Measurements from ENCODE around the gene DAGLB.

The DAGLB gene

GRCh38 chr7:6367701-6368211, 80.0 kb downstream of the DAGLB start:
- no peak for DNase-seq (ENCODE audit: low spot score)

- DNase-seq (ENCODE audit: low spot score): no peak
Observed at GRCh38 chr7:6365451-6365850, 82.3 kb downstream of the DAGLB start.

GRCh38 chr7:6360841-6361240, 86.9 kb downstream of the DAGLB start:
- no peak for DNase-seq (ENCODE audit: low spot score)

- no peak for DNase-seq (ENCODE audit: low spot score)
Observed at GRCh38 chr7:6359734-6360133, 88.0 kb downstream of the DAGLB start.

Measured in iPS-NIHi11 (cell line).